ENCODE data around the gene MAP10. TPM values are rescaled to one million over a fixed set of nuclear protein-coding genes. Genes with fewer than 3 reads are reported as not detected.

The MAP10 gene
- total RNA-seq, 1 donor from 2014 or later = 2.2 TPM

DNA sequence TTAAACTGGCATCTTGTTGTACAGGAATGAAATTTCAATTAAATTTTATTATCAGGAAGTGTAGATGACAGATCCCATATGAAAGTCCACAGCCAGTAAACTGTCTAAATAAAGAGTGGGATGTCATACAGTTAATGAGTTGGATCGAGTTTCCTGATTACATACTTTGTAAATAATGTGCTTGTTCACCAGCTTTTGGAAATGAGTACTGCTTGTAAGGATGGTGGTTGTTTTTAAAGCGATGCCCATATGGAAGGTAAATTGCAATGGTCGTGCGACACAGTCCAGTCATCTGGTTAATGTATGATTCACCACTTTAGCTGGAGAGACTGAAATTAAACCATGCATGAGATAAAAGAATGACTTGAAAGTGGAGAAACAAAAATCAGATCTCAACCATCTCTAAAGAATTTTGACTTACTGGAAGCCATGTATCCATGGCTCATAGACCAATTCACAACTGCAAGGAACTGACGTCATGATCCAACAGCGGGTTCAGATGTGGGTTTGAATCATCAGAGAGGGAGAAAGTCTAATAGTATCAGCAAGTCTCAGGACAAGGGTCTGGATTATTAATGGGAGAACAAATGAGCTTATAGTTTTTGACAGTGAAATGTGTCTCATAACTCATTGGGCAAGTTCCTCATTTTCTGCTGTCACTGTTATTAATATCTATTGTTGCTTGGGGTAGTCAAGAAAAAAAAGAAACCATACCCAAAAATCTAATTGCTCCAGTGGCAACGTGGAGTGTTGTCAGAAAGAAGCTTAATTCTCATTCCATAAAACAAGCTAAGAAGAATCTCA, 49.0 kb downstream of the MAP10 start:
- no peak overlapping the region for H3K27ac ChIP-seq
- TF ChIP-seq POLR2A (IDR thresholded peaks at IDR 0.05) (no peak), POLR2AphosphoS5 (IDR thresholded peaks at IDR 0.05; ENCODE audit: insufficient read depth in 1 of 2, low read depth in 1 of 2) (no peak)
- TF ChIP-seq, protein P1, sequence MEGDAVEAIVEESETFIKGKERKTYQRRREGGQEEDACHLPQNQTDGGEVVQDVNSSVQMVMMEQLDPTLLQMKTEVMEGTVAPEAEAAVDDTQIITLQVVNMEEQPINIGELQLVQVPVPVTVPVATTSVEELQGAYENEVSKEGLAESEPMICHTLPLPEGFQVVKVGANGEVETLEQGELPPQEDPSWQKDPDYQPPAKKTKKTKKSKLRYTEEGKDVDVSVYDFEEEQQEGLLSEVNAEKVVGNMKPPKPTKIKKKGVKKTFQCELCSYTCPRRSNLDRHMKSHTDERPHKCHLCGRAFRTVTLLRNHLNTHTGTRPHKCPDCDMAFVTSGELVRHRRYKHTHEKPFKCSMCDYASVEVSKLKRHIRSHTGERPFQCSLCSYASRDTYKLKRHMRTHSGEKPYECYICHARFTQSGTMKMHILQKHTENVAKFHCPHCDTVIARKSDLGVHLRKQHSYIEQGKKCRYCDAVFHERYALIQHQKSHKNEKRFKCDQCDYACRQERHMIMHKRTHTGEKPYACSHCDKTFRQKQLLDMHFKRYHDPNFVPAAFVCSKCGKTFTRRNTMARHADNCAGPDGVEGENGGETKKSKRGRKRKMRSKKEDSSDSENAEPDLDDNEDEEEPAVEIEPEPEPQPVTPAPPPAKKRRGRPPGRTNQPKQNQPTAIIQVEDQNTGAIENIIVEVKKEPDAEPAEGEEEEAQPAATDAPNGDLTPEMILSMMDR (IDR thresholded peaks at IDR 0.05) = no peak
- no peaks in the 10 kb centered on the region for H3K27me3 ChIP-seq
- no peaks in the 10 kb centered on the region for H3K9me3 ChIP-seq
- no peaks in the 10 kb centered on the region for H3K4me1 ChIP-seq
- no peak for DNase-seq (ENCODE audit: extremely low spot score in 2 of 2)
- H3K36me3 ChIP-seq = no peaks in the 10 kb centered on the region
- no peak overlapping the region for H3K4me3 ChIP-seq
- intact Hi-C loops (cut with DNase I) = no loop called here

DNA sequence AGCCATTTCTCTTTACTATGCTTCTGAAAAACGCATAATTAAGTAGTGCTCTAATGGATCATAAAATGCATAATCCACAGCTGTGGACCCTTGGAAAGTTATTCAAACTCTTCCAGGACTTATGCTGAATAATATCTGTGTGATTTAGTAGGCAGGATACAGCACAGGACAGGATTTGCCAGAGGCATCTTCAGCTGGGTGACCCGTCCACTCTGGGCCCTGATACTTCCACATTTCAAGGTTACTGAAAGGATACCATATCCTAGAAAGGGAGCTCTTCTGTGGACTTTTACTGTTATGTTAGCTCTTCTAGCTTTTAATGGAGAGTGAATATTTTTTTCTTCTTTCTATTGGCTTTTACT, 49.6 kb downstream of the MAP10 start:
- Histone ChIP-seq H3K4me1 (no peaks in the 10 kb centered on the region), H3K9me3 (no peaks in the 10 kb centered on the region), H3K27me3 (no peaks in the 10 kb centered on the region), H3K36me3 (no peaks in the 10 kb centered on the region), H3K4me3 (no peak overlapping the region), H3K27ac (no peak overlapping the region)
- no peak for DNase-seq (ENCODE audit: extremely low spot score in 2 of 2)
- intact Hi-C loops (cut with DNase I) = no loop called here
- TF ChIP-seq, protein P1 (IDR thresholded peaks at IDR 0.05) = no peak
- TF ChIP-seq POLR2AphosphoS5 (IDR thresholded peaks at IDR 0.05; ENCODE audit: insufficient read depth in 1 of 2, low read depth in 1 of 2) (no peak), POLR2A (IDR thresholded peaks at IDR 0.05) (no peak)

DNA sequence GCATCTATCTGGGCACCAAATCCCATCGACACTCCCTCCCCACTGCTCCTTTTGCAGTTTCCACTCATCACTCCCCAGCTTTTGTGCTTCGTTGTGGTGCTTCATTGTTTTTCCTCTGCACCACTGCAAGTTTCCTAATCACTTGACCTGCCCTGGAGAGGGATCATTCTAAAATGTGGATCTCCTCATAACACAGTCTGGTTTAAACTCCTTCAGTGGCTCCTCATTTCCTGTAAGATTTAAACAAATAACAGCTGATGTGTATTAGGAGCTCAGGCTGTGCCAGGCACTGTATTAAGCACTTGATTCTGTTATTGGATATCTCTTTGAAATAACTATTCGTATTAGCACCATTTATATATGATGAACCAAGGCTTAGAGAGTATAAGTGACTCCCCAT, 51.3 kb downstream of the MAP10 start:
- no peaks in the 10 kb centered on the region for H3K4me1 ChIP-seq
- intact Hi-C loops (cut with DNase I) = no loop called here
- TF ChIP-seq POLR2A (IDR thresholded peaks at IDR 0.05) (no peak), POLR2AphosphoS5 (IDR thresholded peaks at IDR 0.05; ENCODE audit: insufficient read depth in 1 of 2, low read depth in 1 of 2) (no peak)
- TF ChIP-seq, protein P1 (IDR thresholded peaks at IDR 0.05) = no peak

More for the DNA sequence above, 51.3 kb downstream of the MAP10 start:
- DNase-seq (ENCODE audit: extremely low spot score in 2 of 2) = no peak
- no peak overlapping the region for H3K4me3 ChIP-seq
- no peaks in the 10 kb centered on the region for H3K36me3 ChIP-seq
- H3K27me3 ChIP-seq = no peaks in the 10 kb centered on the region
- no peaks in the 10 kb centered on the region for H3K9me3 ChIP-seq
- no peak overlapping the region for H3K27ac ChIP-seq

Small RNA genes within 50 kb of the gene (small RNA-seq; reads per million reads assigned to genes)
- gene RNU1-74P = not detected

Other genes with a start within 250 kb of the MAP10 start
- gene SIPA1L2, start 175.3 kb upstream of the MAP10 start, total RNA-seq = 48.9 TPM
- 19.2 TPM for gene NTPCR, start 145.2 kb downstream of the MAP10 start, total RNA-seq

Measured in vagina (tissue), 2 donors.